ENCODE data around the gene CLCNKA.

DNA sequence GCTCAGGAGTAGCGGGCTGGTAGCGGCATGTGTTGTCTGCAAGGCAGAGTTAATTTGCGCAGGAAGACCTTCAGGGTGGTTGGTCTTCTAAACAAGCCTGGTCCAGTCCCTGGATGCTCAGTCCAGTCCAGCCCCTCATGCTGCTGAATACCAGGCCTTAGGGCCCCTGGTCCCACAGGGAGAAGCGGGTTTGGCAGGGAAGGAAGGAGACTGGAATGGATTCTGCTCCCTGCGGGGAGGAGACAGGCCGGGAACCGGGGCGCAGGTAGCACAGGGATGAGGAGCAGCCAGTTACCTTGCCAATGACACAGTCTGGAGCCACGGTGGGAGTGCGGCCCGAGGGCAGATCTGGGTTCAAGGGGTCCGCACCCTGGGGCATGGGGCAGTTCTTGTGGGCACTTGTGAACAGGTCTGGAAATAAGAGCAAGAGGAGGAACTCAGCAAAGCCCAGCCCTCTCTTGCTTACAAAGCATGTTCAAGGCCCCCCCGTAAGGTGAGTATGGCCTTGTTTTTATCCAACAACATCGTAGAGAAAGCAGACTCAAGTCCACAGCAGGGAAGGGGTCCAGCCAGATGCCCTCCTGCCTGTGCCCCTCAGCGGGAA lies 41.5 kb downstream of the CLCNKA start:
- TF ChIP-seq, protein P1, sequence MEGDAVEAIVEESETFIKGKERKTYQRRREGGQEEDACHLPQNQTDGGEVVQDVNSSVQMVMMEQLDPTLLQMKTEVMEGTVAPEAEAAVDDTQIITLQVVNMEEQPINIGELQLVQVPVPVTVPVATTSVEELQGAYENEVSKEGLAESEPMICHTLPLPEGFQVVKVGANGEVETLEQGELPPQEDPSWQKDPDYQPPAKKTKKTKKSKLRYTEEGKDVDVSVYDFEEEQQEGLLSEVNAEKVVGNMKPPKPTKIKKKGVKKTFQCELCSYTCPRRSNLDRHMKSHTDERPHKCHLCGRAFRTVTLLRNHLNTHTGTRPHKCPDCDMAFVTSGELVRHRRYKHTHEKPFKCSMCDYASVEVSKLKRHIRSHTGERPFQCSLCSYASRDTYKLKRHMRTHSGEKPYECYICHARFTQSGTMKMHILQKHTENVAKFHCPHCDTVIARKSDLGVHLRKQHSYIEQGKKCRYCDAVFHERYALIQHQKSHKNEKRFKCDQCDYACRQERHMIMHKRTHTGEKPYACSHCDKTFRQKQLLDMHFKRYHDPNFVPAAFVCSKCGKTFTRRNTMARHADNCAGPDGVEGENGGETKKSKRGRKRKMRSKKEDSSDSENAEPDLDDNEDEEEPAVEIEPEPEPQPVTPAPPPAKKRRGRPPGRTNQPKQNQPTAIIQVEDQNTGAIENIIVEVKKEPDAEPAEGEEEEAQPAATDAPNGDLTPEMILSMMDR (IDR thresholded peaks at IDR 0.05): no peak
- TF ChIP-seq POLR2A (IDR thresholded peaks at IDR 0.05): no peak
